ENCODE results near the gene GABARAPL2.

GABARAPL2 gene

DNA sequence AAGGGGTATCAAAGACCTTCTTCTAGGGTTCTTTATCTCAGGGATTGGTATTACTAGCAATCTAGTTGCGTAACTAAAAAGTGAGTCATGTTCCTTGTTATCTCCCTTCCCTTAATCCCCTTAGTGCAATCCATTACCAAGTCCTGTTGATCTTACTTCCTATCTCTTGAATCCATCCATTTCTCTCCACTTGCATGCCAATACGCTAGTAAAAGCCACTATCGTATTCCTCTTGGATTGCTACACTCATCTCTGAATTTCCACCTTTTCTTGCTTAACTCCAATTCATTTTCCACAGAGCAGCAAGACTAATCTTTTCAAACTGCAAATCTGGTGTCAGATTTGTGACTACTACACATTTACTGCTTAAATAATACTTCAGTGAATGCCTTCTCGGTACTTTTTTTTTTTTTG, 58.7 kb downstream of the GABARAPL2 start:
- peaks cover 41% of the 10 kb centered on the region for H3K36me3 ChIP-seq (replicated peaks)
- TF ChIP-seq, protein P1, sequence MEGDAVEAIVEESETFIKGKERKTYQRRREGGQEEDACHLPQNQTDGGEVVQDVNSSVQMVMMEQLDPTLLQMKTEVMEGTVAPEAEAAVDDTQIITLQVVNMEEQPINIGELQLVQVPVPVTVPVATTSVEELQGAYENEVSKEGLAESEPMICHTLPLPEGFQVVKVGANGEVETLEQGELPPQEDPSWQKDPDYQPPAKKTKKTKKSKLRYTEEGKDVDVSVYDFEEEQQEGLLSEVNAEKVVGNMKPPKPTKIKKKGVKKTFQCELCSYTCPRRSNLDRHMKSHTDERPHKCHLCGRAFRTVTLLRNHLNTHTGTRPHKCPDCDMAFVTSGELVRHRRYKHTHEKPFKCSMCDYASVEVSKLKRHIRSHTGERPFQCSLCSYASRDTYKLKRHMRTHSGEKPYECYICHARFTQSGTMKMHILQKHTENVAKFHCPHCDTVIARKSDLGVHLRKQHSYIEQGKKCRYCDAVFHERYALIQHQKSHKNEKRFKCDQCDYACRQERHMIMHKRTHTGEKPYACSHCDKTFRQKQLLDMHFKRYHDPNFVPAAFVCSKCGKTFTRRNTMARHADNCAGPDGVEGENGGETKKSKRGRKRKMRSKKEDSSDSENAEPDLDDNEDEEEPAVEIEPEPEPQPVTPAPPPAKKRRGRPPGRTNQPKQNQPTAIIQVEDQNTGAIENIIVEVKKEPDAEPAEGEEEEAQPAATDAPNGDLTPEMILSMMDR (IDR thresholded peaks at IDR 0.05; ENCODE audit: low read depth, low read length, missing control alignments): no peak

GRCh38 chr16:75626806-75627205, 60.6 kb downstream of the GABARAPL2 start:
- H3K27me3 ChIP-seq (replicated peaks): no peaks in the 10 kb centered on the region
- H3K27ac ChIP-seq: no peak overlapping the region
- TF ChIP-seq, protein P1 (IDR thresholded peaks at IDR 0.05; ENCODE audit: low read depth, low read length, missing control alignments): no peak
- in situ Hi-C loops (cut with HindIII; ENCODE audit: low pct_ligation_motif_present, low sequenced_read_pairs): no loop called here
- H3K4me3 ChIP-seq (ENCODE audit: low read depth, low read length): no peak overlapping the region
- peaks cover 52% of the 10 kb centered on the region for H3K36me3 ChIP-seq (replicated peaks)
- DNase-seq: no peak

More for the DNA sequence above, 58.7 kb downstream of the GABARAPL2 start:
- in situ Hi-C loops (cut with HindIII; ENCODE audit: low pct_ligation_motif_present, low sequenced_read_pairs): no loop called here
- no peak overlapping the region for H3K4me3 ChIP-seq (ENCODE audit: low read depth, low read length)
- H3K27ac ChIP-seq: no peak overlapping the region
- DNase-seq: no peak
- H3K27me3 ChIP-seq (replicated peaks): no peaks in the 10 kb centered on the region

Measured in brain microvascular endothelial cell (primary cell).